DMS53 (cell line): ENCODE data around the gene TMEM178B.

Experiments used
- DNase-seq: peaks from one replicate; lab custom pipeline; 2025; lab: John Stamatoyannopoulos, UW

TMEM178B gene

GRCh38 chr7:141221007-141221612 is 147.2 kb downstream of the TMEM178B start:
- DNase-seq, result peak; percentile 27

GRCh38 chr7:141225916-141226618 is 152.2 kb downstream of the TMEM178B start:
- no peak for DNase-seq

- no peak for DNase-seq
Observed at GRCh38 chr7:141227454-141227853, 153.6 kb downstream of the TMEM178B start.

GRCh38 chr7:141228482-141228881 is 154.6 kb downstream of the TMEM178B start:
- DNase-seq, result no peak

- DNase-seq, result peak; percentile 78
Observed at GRCh38 chr7:141231018-141231792, 157.3 kb downstream of the TMEM178B start.

GRCh38 chr7:141232286-141233051 is 158.6 kb downstream of the TMEM178B start:
- DNase-seq, result no peak

- DNase-seq, result no peak
Observed at GRCh38 chr7:141234335-141235105, 160.7 kb downstream of the TMEM178B start.

- DNase-seq, result no peak
Observed at GRCh38 chr7:141235656-141236055, 161.8 kb downstream of the TMEM178B start.

- no peak for DNase-seq
Observed at GRCh38 chr7:141238596-141239243, 164.9 kb downstream of the TMEM178B start.

- DNase-seq, result no peak
Observed at GRCh38 chr7:141239661-141240060, 165.8 kb downstream of the TMEM178B start.

- no peak for DNase-seq
Observed at GRCh38 chr7:141242568-141242967, 168.7 kb downstream of the TMEM178B start.

GRCh38 chr7:141243368-141243767 is 169.5 kb downstream of the TMEM178B start:
- DNase-seq, result no peak

- DNase-seq, result no peak
Observed at GRCh38 chr7:141244435-141244834, 170.6 kb downstream of the TMEM178B start.

GRCh38 chr7:141246426-141246825 is 172.6 kb downstream of the TMEM178B start:
- no peak for DNase-seq

- DNase-seq, result no peak
Observed at GRCh38 chr7:141251180-141251579, 177.3 kb downstream of the TMEM178B start.

- DNase-seq, result no peak
Observed at GRCh38 chr7:141251957-141252356, 178.1 kb downstream of the TMEM178B start.

- no peak for DNase-seq
Observed at GRCh38 chr7:141257597-141257996, 183.7 kb downstream of the TMEM178B start.

GRCh38 chr7:141258559-141258958 is 184.7 kb downstream of the TMEM178B start:
- DNase-seq, result no peak

- peak; percentile 20 for DNase-seq
Observed at GRCh38 chr7:141262101-141263090, 188.5 kb downstream of the TMEM178B start.

- DNase-seq, result no peak
Observed at GRCh38 chr7:141263508-141263907, 189.6 kb downstream of the TMEM178B start.
